ENCODE measurements around the gene FGF1.

Gene FGF1

GRCh38 chr5:142639455-142639854, 46.4 kb downstream of the FGF1 start:
- no peak for DNase-seq

- DNase-seq: no peak
Measured at GRCh38 chr5:142637871-142638270, 48.0 kb downstream of the FGF1 start.

- DNase-seq: no peak
Measured at GRCh38 chr5:142636698-142637324, 49.1 kb downstream of the FGF1 start.

GRCh38 chr5:142636093-142636492, 49.8 kb downstream of the FGF1 start:
- no peak for DNase-seq

- DNase-seq: no peak
Measured at GRCh38 chr5:142634216-142635011, 51.5 kb downstream of the FGF1 start.

- no peak for DNase-seq
Measured at GRCh38 chr5:142630927-142631539, 54.9 kb downstream of the FGF1 start.

GRCh38 chr5:142627383-142628217, 58.3 kb downstream of the FGF1 start:
- DNase-seq: no peak

GRCh38 chr5:142626786-142627185, 59.1 kb downstream of the FGF1 start:
- DNase-seq: no peak

- no peak for DNase-seq
Measured at GRCh38 chr5:142626099-142626498, 59.8 kb downstream of the FGF1 start.

- no peak for DNase-seq
Measured at GRCh38 chr5:142621227-142621626, 64.7 kb downstream of the FGF1 start.

GRCh38 chr5:142619815-142620214, 66.1 kb downstream of the FGF1 start:
- no peak for DNase-seq

- DNase-seq: no peak
Measured at GRCh38 chr5:142618130-142618523, 67.8 kb downstream of the FGF1 start.

- DNase-seq: no peak
Measured at GRCh38 chr5:142617416-142618129, 68.3 kb downstream of the FGF1 start.

- DNase-seq: no peak
Measured at GRCh38 chr5:142615948-142616347, 69.9 kb downstream of the FGF1 start.

- DNase-seq: no peak
Measured at GRCh38 chr5:142614054-142614453, 71.8 kb downstream of the FGF1 start.

GRCh38 chr5:142613271-142613671, 72.6 kb downstream of the FGF1 start:
- DNase-seq: no peak

GRCh38 chr5:142612494-142613270, 73.2 kb downstream of the FGF1 start:
- no peak for DNase-seq

GRCh38 chr5:142611154-142611553, 74.7 kb downstream of the FGF1 start:
- peak; percentile 55 for DNase-seq

GRCh38 chr5:142610176-142611001, 75.5 kb downstream of the FGF1 start:
- no peak for DNase-seq

- DNase-seq: no peak
Measured at GRCh38 chr5:142609142-142609541, 76.7 kb downstream of the FGF1 start.

GRCh38 chr5:142608081-142608480, 77.8 kb downstream of the FGF1 start:
- no peak for DNase-seq
